Dedifferentiated amniotic fluid mesenchymal stem cell (primary cell): ENCODE results near the gene MAST4.
A peak's percentile ranks its signal among the peaks of the same experiment; 100 is the strongest.

Experiments
- DNase-seq: peaks from one replicate; pipeline ENCODE4 v3.0.0-alpha.2; 2016; ENCODE audit errors: extremely low spot score

The MAST4 gene

GRCh38 chr5:66903709-66904108, 307.5 kb downstream of the MAST4 start:
- DNase-seq, result no peak

GRCh38 chr5:66904189-66904588, 308.0 kb downstream of the MAST4 start:
- no peak for DNase-seq

DNA sequence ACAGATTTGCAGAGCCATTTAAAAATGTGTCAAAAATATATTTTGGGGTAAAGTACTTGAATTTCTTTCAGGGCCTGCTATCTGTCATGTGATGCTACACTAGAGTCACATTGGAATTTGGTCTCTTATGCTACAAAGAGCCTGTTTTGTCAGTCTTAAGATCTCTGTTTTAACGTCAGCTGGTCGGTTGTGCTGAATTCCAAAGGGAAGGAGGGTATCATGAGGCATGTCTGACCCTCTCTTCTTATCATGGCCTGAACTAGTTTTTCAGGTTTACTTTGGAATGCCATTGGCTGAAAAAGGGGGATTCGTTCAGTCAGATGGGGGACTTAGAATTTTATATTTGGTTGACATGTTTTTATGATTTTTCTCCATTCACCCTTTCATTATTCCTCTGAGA, 309.8 kb downstream of the MAST4 start:
- no peak for DNase-seq

DNA sequence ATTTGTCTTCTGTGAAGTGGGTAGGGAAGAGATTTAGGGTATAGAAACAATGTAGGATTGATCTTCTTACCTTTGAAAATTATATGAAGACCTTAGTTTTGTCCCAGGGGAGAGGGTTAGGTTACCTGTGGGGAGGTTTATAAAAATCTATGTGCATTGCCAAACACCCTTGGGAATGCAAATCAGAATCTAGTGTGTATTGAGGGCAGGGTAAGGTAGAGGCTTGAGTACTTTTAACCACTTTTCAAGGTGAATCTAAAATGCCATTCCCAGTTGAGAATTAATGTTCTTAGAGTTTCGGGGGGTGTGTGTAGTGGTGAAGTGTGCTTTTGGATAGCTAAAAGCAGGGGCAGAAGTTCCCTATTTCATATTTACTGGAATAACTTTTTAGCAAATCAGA, 312.0 kb downstream of the MAST4 start:
- no peak for DNase-seq

DNA sequence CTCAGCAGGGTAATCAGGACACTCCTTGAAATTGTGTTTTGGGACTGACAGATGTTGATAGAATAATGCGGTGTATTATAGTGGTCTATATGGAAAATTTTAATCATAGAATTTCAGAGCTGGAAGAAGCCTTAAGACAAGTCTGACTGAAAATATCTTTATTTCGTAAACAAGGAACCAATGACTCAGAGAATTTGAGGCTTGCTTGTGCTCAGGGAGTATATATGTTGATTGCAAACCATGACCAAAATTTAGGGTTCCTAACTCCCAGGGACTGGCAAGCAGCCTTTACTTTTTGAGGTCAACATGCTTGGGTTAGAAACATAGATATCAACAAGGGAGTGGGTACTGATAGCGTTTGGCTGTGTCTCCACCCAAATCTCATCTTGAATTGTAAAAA, 313.2 kb downstream of the MAST4 start:
- DNase-seq, result no peak

GRCh38 chr5:66912787-66913186, 316.6 kb downstream of the MAST4 start:
- DNase-seq, result no peak

- DNase-seq, result no peak
These were observed 319.3 kb downstream of the MAST4 start for GRCh38 chr5:66915531-66915930.

- DNase-seq, result no peak
These were observed 326.7 kb downstream of the MAST4 start for GRCh38 chr5:66922881-66923280.

DNA sequence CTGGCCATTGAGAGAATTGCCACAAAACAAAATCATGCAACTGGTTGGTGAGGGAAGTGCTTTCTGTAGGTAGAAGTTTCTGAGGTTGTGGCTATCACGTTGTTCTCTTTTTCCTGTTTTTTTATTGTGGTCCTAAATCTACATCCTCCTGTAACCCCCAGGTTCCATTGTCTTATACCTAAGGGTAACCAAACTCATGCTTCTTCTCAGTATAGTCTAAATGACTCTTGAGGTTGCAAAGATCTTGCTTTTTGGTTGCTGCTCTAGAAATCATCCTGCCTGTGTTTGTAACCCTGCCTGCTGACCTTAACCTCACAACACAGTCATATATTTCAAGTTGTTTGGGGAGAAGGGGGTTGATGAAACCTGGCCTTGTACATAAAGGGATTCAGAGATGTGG, 327.3 kb downstream of the MAST4 start:
- no peak for DNase-seq

GRCh38 chr5:66923922-66924321, 327.7 kb downstream of the MAST4 start:
- DNase-seq, result no peak

DNA sequence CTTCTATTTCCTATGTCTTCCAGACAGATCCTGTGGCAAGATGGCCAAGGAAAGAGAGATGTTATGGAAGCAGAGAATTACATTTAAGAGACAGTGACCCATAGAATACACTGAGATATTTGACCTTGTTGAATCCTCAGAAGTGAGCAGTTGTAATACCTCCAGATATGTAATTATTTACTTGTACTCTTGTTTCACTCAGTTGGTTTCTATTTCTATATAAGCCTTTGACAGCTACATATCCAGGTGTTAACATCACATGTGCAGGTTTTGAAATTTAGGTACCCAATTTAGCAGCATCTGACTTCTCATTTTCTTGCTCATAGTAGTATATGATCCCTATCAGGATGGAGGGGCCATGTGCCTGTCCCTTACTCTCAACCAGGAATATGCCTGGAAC, 330.9 kb downstream of the MAST4 start:
- DNase-seq, result no peak

DNA sequence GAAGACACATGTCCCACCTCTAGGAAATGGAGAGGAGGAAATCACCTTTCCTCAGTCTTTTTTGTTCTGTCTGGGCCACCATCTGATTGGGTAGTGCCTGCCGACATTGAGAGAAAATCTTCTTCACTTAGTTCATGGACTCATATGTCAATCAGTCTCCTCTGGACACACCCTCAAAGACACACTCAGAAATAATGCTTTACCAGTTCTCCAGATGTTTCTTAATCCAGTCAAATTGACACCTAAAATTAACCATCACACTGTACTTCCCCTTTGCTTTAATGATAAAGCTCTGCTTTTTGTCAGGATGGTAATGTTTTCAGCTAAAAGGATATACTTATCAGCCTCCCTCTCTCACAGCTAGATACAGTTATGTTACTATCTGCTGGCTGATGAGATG, 333.1 kb downstream of the MAST4 start:
- DNase-seq, result no peak

DNA sequence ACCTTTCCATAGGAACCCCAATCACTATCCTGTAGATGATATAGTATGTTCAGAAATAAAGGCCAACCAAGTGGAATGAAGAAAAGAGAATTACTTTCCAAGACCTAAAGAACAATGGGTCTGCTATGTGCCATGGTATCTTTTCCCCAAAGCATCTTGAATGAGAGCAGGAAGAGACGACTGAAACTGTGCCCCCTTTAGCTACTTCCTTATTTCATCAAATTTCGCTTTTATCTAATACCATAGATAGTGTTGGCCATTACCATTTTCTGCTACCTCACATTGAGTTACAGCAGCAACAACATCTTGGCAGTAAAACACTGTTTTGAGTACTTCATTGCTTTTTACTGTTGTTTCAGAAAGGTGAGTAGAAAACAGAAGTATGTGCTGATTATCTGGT, 333.8 kb downstream of the MAST4 start:
- DNase-seq, result no peak

DNA sequence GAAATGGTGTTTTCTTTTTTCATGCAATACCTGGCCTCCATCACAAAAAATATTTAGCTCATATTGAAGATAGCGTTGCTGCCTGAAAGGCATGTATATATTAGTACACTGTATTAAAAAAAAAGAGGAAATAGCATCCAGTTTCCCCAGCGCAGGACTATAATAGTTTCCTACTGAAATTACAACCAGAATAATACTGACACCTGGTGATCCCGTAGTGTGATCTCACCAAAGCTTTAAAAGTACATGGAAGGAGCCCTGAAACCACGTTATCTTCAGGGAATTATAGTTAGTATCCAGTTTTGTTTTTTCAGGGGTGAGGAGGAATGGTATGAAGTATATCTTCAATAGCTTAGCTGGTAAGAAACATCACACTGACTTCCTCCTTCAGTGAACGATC, 335.5 kb downstream of the MAST4 start:
- DNase-seq, result no peak

DNA sequence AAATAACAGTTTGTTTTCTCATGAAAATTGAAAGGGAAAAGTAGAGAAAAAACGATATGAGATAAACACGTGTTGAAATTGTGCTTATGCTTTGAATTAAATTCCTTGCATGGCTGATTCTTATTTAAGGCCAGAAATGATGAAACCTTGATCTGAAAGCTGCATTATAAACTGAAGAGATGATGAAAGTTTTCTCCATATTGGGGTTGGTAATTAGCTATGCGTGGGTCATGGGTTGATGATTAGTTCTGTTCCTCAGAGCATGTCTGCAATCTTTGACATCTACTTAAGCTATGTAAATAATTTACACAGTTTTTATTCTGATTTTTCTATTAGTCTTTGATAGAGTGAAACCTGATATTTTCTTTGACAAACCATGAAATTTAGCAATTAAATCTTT, 336.3 kb downstream of the MAST4 start:
- DNase-seq, result no peak

GRCh38 chr5:66933066-66933465, 336.9 kb downstream of the MAST4 start:
- DNase-seq, result no peak

GRCh38 chr5:66939094-66939493, 342.9 kb downstream of the MAST4 start:
- DNase-seq, result no peak

DNA sequence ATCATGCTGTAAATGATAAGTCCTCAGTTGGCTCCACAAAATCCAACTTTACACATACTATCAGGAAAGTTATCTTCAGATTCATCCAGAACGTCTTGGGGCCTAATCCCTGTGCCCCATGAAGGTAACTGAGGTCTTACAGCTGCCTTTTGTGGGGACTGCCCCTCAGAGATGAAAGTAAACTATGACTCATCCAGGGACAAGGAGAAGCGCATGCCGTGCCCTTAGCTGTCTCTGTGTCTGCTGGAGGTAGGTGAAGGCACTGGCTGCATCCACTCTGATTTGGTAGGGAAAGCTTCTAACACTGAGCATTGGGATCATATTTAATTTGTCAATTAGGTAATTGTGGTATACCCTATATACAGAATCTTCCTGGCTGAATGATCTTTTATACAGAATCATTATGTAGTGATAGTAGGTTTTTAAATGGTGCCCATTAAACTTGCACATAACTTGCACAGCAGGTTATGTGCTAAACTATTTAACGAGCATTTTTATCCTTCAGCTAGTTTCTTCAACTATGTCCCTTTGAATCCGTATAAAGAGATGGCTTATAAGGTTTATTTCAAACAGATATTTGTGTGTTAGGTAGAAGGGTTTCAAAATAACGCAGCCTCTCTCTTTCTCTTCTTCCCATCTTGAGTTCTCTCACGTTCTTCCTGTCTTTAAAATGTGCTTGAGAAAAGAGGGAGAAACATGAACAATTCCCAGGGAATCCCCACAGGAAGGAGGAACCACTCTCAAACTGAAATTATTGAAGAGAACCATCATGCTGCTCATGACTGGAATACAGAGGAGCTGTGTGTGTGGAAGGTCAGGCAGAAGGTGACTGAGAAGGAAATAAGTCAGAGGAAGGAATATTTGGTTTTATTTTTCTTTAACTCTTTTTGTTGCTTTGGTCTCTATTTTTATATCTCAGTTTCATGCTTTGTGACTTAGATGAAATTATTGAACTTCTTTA, 349.5 kb downstream of the MAST4 start:
- no peak for DNase-seq

DNA sequence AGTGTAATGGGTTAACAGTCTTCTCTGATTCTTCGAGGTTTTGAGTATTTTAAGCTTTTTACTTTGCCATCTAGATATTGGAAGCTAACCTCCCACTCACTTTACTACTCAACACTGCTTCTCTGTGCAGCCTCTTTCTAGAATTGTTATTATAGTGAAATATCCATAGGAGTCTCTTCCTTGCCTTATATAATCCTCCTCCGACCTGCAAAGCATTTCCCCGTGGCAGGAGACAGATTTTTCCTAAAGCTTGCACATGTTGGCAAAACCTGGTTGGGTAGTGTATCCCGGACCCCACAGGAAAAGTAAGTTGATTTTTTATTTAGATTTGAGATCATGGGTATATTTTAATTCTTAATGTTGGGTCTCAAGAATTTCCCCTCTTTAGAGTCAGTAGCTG, 351.3 kb downstream of the MAST4 start:
- DNase-seq, result no peak

- no peak for DNase-seq
These were observed 352.9 kb downstream of the MAST4 start for GRCh38 chr5:66949066-66949465.

GRCh38 chr5:66952153-66952552, 356.0 kb downstream of the MAST4 start:
- no peak for DNase-seq

GRCh38 chr5:66956439-66956838, 360.2 kb downstream of the MAST4 start:
- DNase-seq, result no peak

DNA sequence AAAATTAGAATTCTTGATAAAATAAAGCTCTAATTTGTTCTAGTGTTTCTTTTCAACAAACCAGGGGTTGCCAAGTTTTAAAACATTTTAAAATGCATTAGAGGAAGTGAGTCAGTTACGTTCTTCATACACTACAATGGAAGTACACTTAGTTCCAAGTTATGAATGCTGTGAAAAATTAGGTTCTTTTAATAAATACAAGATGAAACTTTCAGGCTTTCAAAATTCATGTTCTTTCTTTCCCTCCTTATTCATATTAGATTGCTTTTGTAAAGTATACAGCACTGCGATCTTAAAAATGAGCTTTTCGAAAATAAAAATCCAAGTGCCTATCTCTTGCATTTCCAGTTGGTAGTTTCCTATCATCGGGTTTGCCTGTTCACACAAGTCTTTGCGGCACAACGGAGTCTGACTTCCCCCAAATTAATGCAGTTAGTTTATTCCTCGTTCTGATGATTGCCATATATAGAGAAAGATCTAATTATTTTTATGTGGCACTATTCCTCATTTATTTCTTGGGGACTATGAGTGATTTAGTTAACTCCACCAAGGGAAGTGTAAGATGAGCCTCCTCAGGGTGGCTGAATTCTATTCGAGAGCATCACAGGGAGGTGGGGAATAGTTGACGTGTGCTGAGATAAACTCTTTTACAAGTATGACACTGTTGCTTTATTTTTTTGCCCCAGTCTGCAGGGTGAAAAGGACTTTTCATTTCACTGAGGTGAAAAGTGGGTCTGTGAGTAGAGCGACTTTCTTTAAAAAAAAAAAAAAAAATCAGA, 362.2 kb downstream of the MAST4 start:
- DNase-seq, result peak; percentile 54
